H1 (cell line): Measurements from ENCODE around the gene SLIT3. TPM values are rescaled to one million over a fixed set of nuclear protein-coding genes. Genes with fewer than 3 reads are reported as not detected.

Experiments
- CBX5 ChIP-seq: fragments of 300-800, 300-1000 bp; sonication (generic); IDR thresholded peaks from 2 replicates; pipeline ENCODE4 v1.7.1; 2016; ENCODE audit warnings: antibody characterized with exemption, low read length, low read depth
- RFX5 ChIP-seq: IDR thresholded peaks from 2 replicates; pipeline ENCODE4 v1.6.1; 2011; ENCODE audit warnings: low read depth, low read length, improper control_type of control experiment, borderline replicate concordance
- SIN3A ChIP-seq, 2 experiments: IDR thresholded peaks in 1 of 2; conservative IDR thresholded peaks in 1 of 2; 2 replicates each; pipeline ENCODE4 v1.6.1; 2011 to 2012; ENCODE audit warnings: low read length in 2 of 2, improper control_type of control experiment in 1 of 2, low read depth in 1 of 2, mild to moderate bottlenecking in 1 of 2
- TAF7 ChIP-seq: optimal IDR thresholded peaks from 2 replicates; pipeline ENCODE3; 2011; ENCODE audit warnings: low read depth, mild to moderate bottlenecking, inconsistent platforms, low read length, moderate library complexity, borderline replicate concordance
- polyA plus RNA-seq, 7 experiments: library from polyadenylated mRNA; depleted of rRNA in 3 of 7; stranded (reverse) in 5 of 7; unstranded in 2 of 7; fragments of >200 nt in 5 of 7; fragments of 200-250 nt in 2 of 7; gene quantifications; 1 replicate in 5 of 7; 2 replicates in 1 of 7; 4 replicates in 1 of 7; pipeline versions ENCODE4 v1.2.1 to v1.2.3, GENCODE V29; 2011 to 2013; ENCODE audit warnings: missing spikeins in 2 of 7, mixed read lengths in 2 of 7
- total RNA-seq: library from RNA; stranded (reverse); fragmentation: NEBNext Ultra II Directional; extraction: Animal tissue kit (Norgen Biotek cat#: 25700); gene quantifications from 2 replicates; pipeline ENCODE4 v1.2.1, GENCODE V29; 2021

Gene SLIT3
- total and polyA plus RNA-seq, 2 of the 8 experiments (the other 6 are each of a cell fraction or from before 2014, with no cell fraction given) = 1.1 to 1.2 TPM

DNA sequence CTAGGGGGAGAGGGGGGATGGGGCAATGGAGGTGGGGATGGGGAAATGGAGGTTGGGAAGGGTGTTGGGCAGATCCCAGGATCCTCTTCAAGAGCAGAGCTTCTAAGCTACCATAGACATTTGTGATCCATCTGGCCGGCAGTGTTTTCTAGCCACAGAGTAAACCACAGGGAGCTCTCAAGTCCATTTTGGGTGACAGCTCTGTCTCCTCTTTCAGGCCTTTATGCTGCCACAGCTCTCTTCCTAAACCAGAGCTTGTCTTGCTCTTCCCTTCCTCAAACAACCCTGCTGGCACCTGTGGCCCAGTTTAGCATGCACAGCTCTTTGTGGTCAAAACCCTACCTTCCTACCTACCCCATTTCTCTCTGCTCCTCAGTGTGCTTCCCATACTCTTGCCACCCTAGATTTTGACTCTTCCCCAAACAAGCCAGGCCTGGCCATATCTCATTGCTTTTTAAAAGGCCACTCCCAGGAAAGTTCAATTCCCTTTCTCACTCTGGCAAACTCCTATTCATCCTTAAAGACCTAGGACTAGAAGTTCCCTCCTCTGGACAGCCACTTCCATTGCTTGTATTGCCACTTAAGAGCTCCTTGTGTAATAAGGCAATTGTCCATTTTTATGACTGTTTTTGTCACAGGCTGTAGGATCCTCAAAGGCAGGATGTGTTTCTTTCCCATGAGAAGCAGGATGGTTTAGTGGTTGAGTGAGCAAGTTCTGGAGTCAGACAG, 637.5 kb downstream of the SLIT3 start (continued):
- TF ChIP-seq SIN3A (conservative IDR thresholded peaks at IDR 0.05 in 1 of 2, IDR thresholded peaks at IDR 0.05 in 1 of 2; ENCODE audit: low read depth in 1 of 2, low read length in 2 of 2) = no peak
- TF ChIP-seq TAF7 = no peak
- TF ChIP-seq CBX5 = no peak
- TF ChIP-seq RFX5 = no peak
